ENCODE data around the gene CCDC14.
"Not testable (repeated sequence)": the region's sequence is repeated elsewhere in the genome, so short reads cannot be mapped to it uniquely, and the experiment has no call there.

Gene CCDC14

GRCh38 chr3:123892195-123892594 lies 68.8 kb downstream of the CCDC14 start:
- no peak for DNase-seq

- DNase-seq = not testable (repeated sequence)
Measured at GRCh38 chr3:123890991-123891390, 70.0 kb downstream of the CCDC14 start.

- not testable (repeated sequence) for DNase-seq
Measured at GRCh38 chr3:123890162-123890561, 70.9 kb downstream of the CCDC14 start.

GRCh38 chr3:123884993-123885392 lies 76.0 kb downstream of the CCDC14 start:
- DNase-seq = no peak

- DNase-seq = peak; percentile 89
Measured at GRCh38 chr3:123884203-123884831, 76.7 kb downstream of the CCDC14 start, which contains the start of gene MYLK. MYLK (minus strand) TSS chr3:123884332; CDS start chr3:123793841, 90,491 bp downstream.

GRCh38 chr3:123883701-123884202 lies 77.3 kb downstream of the CCDC14 start:
- peak; percentile 67 for DNase-seq

GRCh38 chr3:123883111-123883510 lies 77.9 kb downstream of the CCDC14 start:
- DNase-seq = no peak

- no peak for DNase-seq
Measured at GRCh38 chr3:123881771-123882170, 79.3 kb downstream of the CCDC14 start.

GRCh38 chr3:123880998-123881561 lies 79.9 kb downstream of the CCDC14 start:
- peak; percentile 24 for DNase-seq

- no peak for DNase-seq
Measured at GRCh38 chr3:123878807-123879206, 82.2 kb downstream of the CCDC14 start.

- DNase-seq = no peak
Measured at GRCh38 chr3:123877965-123878364, 83.1 kb downstream of the CCDC14 start.

GRCh38 chr3:123877466-123877865 lies 83.6 kb downstream of the CCDC14 start:
- no peak for DNase-seq

GRCh38 chr3:123876858-123877257 lies 84.2 kb downstream of the CCDC14 start:
- DNase-seq = no peak

- no peak for DNase-seq
Measured at GRCh38 chr3:123872621-123873020, 88.4 kb downstream of the CCDC14 start.

- no peak for DNase-seq
Measured at GRCh38 chr3:123871946-123872345, 89.1 kb downstream of the CCDC14 start.

GRCh38 chr3:123870033-123870432 lies 91.0 kb downstream of the CCDC14 start:
- no peak for DNase-seq

GRCh38 chr3:123869165-123869564 lies 91.9 kb downstream of the CCDC14 start:
- DNase-seq = no peak

- DNase-seq = no peak
Measured at GRCh38 chr3:123864706-123865105, 96.3 kb downstream of the CCDC14 start.
